OCI-LY1 (cell line): ENCODE results near the gene RBM38.

ENCODE experiments used
- CTCF ChIP-seq: fragments of 200-600 bp; sonication (generic), shearing (Covaris generic); IDR thresholded peaks from 2 replicates; pipeline ENCODE4 v1.5.1; 2017; ENCODE audit warnings: mild to moderate bottlenecking, antibody characterized with exemption, low read length, moderate library complexity, mixed read lengths
- EZH2 ChIP-seq: fragments of 200-600 bp; sonication (generic), shearing (Covaris generic); IDR thresholded peaks from 2 replicates; pipeline ENCODE4 v1.8.0; 2017; ENCODE audit warnings: borderline replicate concordance, mixed run types, mild to moderate bottlenecking, antibody characterized with exemption, low read length, moderate library complexity, mixed read lengths

- TF ChIP-seq CTCF, result no peak
- no peak for TF ChIP-seq EZH2
These were observed 3.7 kb upstream of the RBM38 start for GRCh38 chr20:57387463-57387862.
